Stimulated activated CD8-positive, alpha-beta memory T cell treated with anti-CD3 and anti-CD28 coated beads, Interleukin-15, amount 100 ng/mL, for 1 hour (primary cell): ENCODE data around the gene SIM2.
"Not testable (repeated sequence)": the region's sequence is repeated elsewhere in the genome, so short reads cannot be mapped to it uniquely, and the experiment has no call there.

ENCODE experiments used
- DNase-seq: peaks from one replicate; pipeline ENCODE4 v3.0.0-alpha.2; 2020; ENCODE audit warnings: low read depth

The SIM2 gene

GRCh38 chr21:36698981-36699545 is at the start of gene SIM2:
TSS of gene SIM2 (plus strand) at chr21:36699115. CDS start at chr21:36699747, 632 bp downstream.
- no peak for DNase-seq

GRCh38 chr21:36654324-36654723 is 44.6 kb upstream of the SIM2 start:
- DNase-seq, result no peak

- no peak for DNase-seq
These were observed 44.1 kb upstream of the SIM2 start for GRCh38 chr21:36654796-36655325.

- DNase-seq, result no peak
These were observed 42.8 kb upstream of the SIM2 start for GRCh38 chr21:36656138-36656537.

- DNase-seq, result not testable (repeated sequence)
These were observed 41.6 kb upstream of the SIM2 start for GRCh38 chr21:36657290-36657689.

- no peak for DNase-seq
These were observed 40.9 kb upstream of the SIM2 start for GRCh38 chr21:36657999-36658398.

GRCh38 chr21:36658926-36659325 is 40.0 kb upstream of the SIM2 start:
- DNase-seq, result no peak

- no peak for DNase-seq
These were observed 37.2 kb upstream of the SIM2 start for GRCh38 chr21:36661511-36662309.

GRCh38 chr21:36663033-36663855 is 35.7 kb upstream of the SIM2 start:
- no peak for DNase-seq

GRCh38 chr21:36664662-36664990 is 34.3 kb upstream of the SIM2 start:
- DNase-seq, result no peak

- no peak for DNase-seq
These were observed 33.1 kb upstream of the SIM2 start for GRCh38 chr21:36665806-36666205.

- DNase-seq, result no peak
These were observed 30.2 kb upstream of the SIM2 start for GRCh38 chr21:36668713-36669112.

- DNase-seq, result no peak
These were observed 27.1 kb upstream of the SIM2 start for GRCh38 chr21:36671836-36672235.

- DNase-seq, result not testable (repeated sequence)
These were observed 26.6 kb upstream of the SIM2 start for GRCh38 chr21:36672296-36672695.

- DNase-seq, result no peak
These were observed 26.2 kb upstream of the SIM2 start for GRCh38 chr21:36672737-36673136.

GRCh38 chr21:36676039-36676950 is 22.6 kb upstream of the SIM2 start:
- DNase-seq, result no peak

GRCh38 chr21:36677443-36677842 is 21.5 kb upstream of the SIM2 start:
- DNase-seq, result no peak

GRCh38 chr21:36678538-36678937 is 20.4 kb upstream of the SIM2 start:
- DNase-seq, result no peak

- DNase-seq, result no peak
These were observed 17.7 kb upstream of the SIM2 start for GRCh38 chr21:36681117-36681631.

- no peak for DNase-seq
These were observed 13.8 kb upstream of the SIM2 start for GRCh38 chr21:36684957-36685714.

GRCh38 chr21:36686955-36687354 is 12.0 kb upstream of the SIM2 start:
- DNase-seq, result no peak
